Gastroesophageal sphincter (tissue), 4 donors: ENCODE measurements around the gene BUD13. TPM values are rescaled to one million over a fixed set of nuclear protein-coding genes. Genes with fewer than 3 reads are reported as not detected.

ENCODE experiments used
- ATAC-seq: fragments of 150-250 bp; one replicate; pipeline ENCODE4 v1.9.1; 2016; ENCODE audit warnings: mild to moderate bottlenecking, moderate library complexity
- H3K27ac ChIP-seq, 4 donors: fragments of 200-600 bp; sonication (generic) in 3 of 4; 1 replicate in 3 of 4; 2 replicates in 1 of 4; pipeline ENCODE4 v1.5.1; 2016 to 2019
- H3K27me3 ChIP-seq: fragments of 200-600 bp; sonication (generic); one replicate; pipeline ENCODE4 v1.5.1; 2019
- H3K36me3 ChIP-seq, 2 donors: fragments of 200-600 bp; sonication (generic); one replicate each; pipeline ENCODE4 v1.5.1; 2019; ENCODE audit warnings: control low read depth in 1 of 2
- H3K4me1 ChIP-seq, 3 donors: fragments of 200-600 bp; sonication (generic); 1 replicate in 2 of 3; 2 replicates in 1 of 3; pipeline ENCODE4 v1.5.1; 2016 to 2019; ENCODE audit warnings: control low read depth in 2 of 3
- H3K4me3 ChIP-seq, 2 donors: fragments of 200-600 bp; sonication (generic); one replicate each; pipeline ENCODE4 v1.5.1; 2019; ENCODE audit warnings: mild to moderate bottlenecking in 1 of 2, moderate library complexity in 1 of 2
- H3K9me3 ChIP-seq, 3 donors: fragments of 200-600 bp; sonication (generic); one replicate each; pipeline ENCODE4 v1.5.1; 2017 to 2019; ENCODE audit warnings: control low read depth in 2 of 3
- EP300 ChIP-seq: sonication (generic); formaldehyde crosslinking; IDR thresholded peaks from one replicate; pipeline ENCODE4 v1.6.1; 2017; ENCODE audit warnings: antibody characterized with exemption, mild to moderate bottlenecking
- POLR2A ChIP-seq, 2 donors: fragments of 450-650 bp; IDR thresholded peaks; one replicate each; pipeline ENCODE4 v1.6.1; 2017; ENCODE audit warnings: antibody characterized with exemption in 2 of 2, mild to moderate bottlenecking in 2 of 2, moderate library complexity in 1 of 2
- POLR2AphosphoS5 ChIP-seq: sonication (generic); formaldehyde crosslinking; IDR thresholded peaks from one replicate; pipeline ENCODE4 v1.6.1; 2017; ENCODE audit warnings: antibody characterized with exemption
- WGBS, 2 donors: methylation state at CpG; one replicate each; pipeline ENCODE4 v1.1.5; 2018; ENCODE audit warnings: low coverage in 1 of 2; 5-methylcytosine and 5-hydroxymethylcytosine counted together
- total RNA-seq, 4 donors: library from RNA; depleted of rRNA; stranded (reverse); fragments of >200 nt; gene quantifications; one replicate each; pipeline ENCODE4 v1.1.0, GENCODE V29; 2016
- TF ChIP-seq, protein P1 (sequence below), 4 experiments: fragments of 200-600 bp in 2 of 4; fragments of 450-650 bp in 2 of 4; sonication (generic) in 1 of 4; IDR thresholded peaks; one replicate each; pipeline ENCODE4 v1.5.1; 2017 to 2019; ENCODE audit warnings: antibody characterized with exemption in 4 of 4, mild to moderate bottlenecking in 2 of 4, moderate library complexity in 2 of 4

The BUD13 gene
- total RNA-seq, 4 donors from 2014 or later: 13.5 to 17.3 (median 15.8) TPM

DNA sequence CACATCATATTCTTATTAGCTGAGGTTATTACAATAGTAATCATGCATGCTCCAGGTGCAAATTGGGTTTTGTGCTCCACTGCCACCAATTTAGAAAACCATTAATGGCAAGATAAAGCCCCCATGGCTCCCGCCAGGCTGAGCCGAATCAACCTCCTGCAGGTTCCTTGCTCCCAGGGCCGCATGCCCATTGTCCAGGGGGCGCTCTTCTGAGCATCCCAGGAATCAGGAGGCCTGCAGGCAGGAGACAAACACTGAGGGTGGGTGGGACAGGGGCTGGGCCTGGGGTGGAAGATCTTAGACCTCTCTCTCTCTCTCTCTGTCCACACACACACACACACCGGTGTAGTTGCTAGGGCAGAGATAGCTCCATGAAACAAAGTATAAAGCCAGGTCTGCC lies 57.4 kb downstream of the BUD13 start:
- H3K9me3 ChIP-seq: peaks cover 0 to 12% (median 0%) of the 10 kb centered on the region in 3 donors
- no peak for ATAC-seq
- no peak overlapping the region for H3K4me3 ChIP-seq
- TF ChIP-seq POLR2A (IDR thresholded peaks at IDR 0.05) (no peak), EP300 (no peak), POLR2AphosphoS5 (no peak)
- TF ChIP-seq, protein P1, sequence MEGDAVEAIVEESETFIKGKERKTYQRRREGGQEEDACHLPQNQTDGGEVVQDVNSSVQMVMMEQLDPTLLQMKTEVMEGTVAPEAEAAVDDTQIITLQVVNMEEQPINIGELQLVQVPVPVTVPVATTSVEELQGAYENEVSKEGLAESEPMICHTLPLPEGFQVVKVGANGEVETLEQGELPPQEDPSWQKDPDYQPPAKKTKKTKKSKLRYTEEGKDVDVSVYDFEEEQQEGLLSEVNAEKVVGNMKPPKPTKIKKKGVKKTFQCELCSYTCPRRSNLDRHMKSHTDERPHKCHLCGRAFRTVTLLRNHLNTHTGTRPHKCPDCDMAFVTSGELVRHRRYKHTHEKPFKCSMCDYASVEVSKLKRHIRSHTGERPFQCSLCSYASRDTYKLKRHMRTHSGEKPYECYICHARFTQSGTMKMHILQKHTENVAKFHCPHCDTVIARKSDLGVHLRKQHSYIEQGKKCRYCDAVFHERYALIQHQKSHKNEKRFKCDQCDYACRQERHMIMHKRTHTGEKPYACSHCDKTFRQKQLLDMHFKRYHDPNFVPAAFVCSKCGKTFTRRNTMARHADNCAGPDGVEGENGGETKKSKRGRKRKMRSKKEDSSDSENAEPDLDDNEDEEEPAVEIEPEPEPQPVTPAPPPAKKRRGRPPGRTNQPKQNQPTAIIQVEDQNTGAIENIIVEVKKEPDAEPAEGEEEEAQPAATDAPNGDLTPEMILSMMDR (IDR thresholded peaks at IDR 0.05): no peak
- WGBS, 2 donors: 81% methylated on average over 3 of the region's 5 CpGs; no CpG with 5 or more reads in 1 of the 2 donors
- no peak overlapping the region for H3K27ac ChIP-seq
- peaks cover 34% of the 10 kb centered on the region for H3K27me3 ChIP-seq
- H3K4me1 ChIP-seq: no peaks in the 10 kb centered on the region
- no peaks in the 10 kb centered on the region for H3K36me3 ChIP-seq

DNA sequence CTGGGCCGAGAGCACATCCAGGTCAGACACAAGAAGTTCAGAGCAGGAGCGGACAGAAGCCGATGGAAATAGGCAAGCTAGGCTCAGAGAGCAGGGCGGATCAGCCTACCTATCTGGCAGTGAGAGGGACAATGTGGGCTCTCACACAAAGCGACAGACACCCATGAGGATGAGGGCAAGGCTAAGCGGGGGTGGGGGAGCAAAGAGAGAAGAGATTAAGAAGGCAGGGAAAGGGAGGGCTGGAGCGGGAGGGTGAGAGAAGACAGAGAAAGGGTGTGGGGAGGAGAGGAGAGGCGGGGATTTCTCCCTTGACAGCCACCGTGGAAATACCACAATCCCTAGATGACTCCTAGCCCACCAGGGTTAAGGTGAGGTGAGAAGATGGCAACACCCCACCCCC lies 57.9 kb downstream of the BUD13 start:
- Histone ChIP-seq H3K36me3 (no peaks in the 10 kb centered on the region), H3K9me3 (peaks cover 0 to 12% (median 0%) of the 10 kb centered on the region in 3 donors), H3K27ac (no peak overlapping the region), H3K27me3 (peaks cover 36% of the 10 kb centered on the region), H3K4me1 (no peaks in the 10 kb centered on the region), H3K4me3 (no peak overlapping the region)
- no peak for ATAC-seq
- WGBS, 2 donors: 87 to 90% methylated on average over 6 to 9 of the region's 9 CpGs
- TF ChIP-seq POLR2A (IDR thresholded peaks at IDR 0.05): no peak
- TF ChIP-seq EP300: no peak
- TF ChIP-seq POLR2AphosphoS5: no peak

DNA sequence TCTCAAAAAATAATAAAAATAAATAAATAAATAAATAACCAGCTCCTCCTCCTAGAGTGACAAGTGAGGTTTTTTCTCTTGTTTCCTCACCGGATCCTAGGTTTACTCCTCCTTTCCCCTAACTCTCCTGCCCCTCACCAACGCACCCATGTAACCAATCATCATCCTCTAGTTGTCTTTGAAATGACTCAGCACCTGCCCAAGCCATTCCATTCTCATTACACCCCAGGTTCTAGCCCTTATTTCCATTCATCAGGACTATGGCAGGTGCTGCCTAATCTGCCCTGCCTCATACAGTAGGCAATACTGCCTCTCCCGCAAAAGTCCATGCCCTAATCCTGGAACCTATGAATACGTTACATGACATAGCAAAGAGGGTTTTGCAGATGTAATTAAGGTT lies 60.4 kb downstream of the BUD13 start:
- no peak overlapping the region for H3K4me3 ChIP-seq
- H3K27ac ChIP-seq: no peak overlapping the region
- no peak for TF ChIP-seq EP300
- H3K36me3 ChIP-seq: no peaks in the 10 kb centered on the region
- H3K9me3 ChIP-seq: peaks cover 0 to 12% (median 0%) of the 10 kb centered on the region in 3 donors
- WGBS, 2 donors: 92 to 100% methylated on average over 2 to 4 of the region's 4 CpGs
- peaks cover 59% of the 10 kb centered on the region for H3K27me3 ChIP-seq
- no peak for ATAC-seq
- no peaks in the 10 kb centered on the region for H3K4me1 ChIP-seq

DNA sequence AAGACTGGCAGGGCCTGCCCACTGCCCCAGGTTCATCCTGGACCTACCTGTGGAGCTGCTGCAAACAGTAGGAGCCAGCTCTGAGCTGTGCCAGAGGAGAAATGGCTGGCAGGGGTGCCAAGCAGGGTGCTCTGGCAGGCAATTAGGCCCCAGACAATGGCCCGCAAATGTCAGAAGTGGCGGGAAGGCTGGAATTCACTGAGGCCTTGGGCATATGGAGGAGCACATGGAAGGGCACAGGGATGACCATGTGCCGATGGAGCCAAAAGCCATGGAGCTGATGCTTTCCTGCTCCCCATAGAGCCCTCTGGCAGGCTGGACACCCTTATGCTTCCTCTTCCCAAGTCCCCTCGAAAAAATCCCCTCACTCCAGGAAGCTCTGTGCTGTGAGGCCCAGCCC lies 62.0 kb downstream of the BUD13 start:
- no peak for ATAC-seq
- Histone ChIP-seq H3K36me3 (no peaks in the 10 kb centered on the region), H3K27ac (no peak overlapping the region), H3K4me3 (no peak overlapping the region), H3K27me3 (peaks cover 67% of the 10 kb centered on the region), H3K4me1 (no peaks in the 10 kb centered on the region), H3K9me3 (peaks cover 0 to 12% (median 0%) of the 10 kb centered on the region in 3 donors)
- WGBS, 2 donors: 93% methylated on average over 3 of the region's 4 CpGs; no CpG with 5 or more reads in 1 of the 2 donors
- no peak for TF ChIP-seq POLR2A (IDR thresholded peaks at IDR 0.05)
- TF ChIP-seq EP300: no peak
- TF ChIP-seq POLR2AphosphoS5: no peak
- TF ChIP-seq, protein P1 (IDR thresholded peaks at IDR 0.05): no peak

DNA sequence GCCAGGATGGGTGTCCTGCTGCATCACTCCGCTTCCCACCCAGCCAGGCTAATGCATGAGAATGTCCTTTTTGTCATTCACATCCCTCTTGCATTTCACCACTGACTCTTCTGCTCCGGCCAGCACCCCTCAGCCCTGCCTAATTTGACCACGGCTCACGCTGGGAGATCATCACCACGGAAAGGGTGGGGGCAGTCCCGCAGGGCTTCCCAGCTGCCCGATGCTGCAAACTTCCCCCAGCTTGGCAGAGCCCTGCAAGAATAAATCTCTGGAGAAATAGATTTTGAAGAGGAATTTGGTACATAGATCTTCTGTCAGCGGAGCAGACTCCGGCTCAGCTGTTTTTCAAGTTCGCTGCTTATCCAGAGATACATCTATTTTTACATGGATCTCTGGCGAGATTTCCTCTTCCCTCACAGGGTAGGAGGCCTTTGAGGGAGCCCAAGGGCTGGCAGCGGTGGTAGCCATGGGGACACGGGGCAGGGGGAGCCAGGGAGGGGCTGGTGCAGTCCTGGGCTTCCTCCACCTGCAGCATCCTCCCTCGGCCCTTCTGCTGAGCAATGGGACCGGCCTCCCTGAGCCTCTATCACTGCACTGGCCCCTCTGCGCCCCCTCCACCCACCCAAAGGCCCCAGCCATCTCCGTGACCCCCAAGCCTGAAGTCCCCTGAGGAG lies 62.6 kb downstream of the BUD13 start:
- peaks cover 67% of the 10 kb centered on the region for H3K27me3 ChIP-seq
- TF ChIP-seq POLR2A (IDR thresholded peaks at IDR 0.05): no peak
- peaks cover 0 to 12% (median 0%) of the 10 kb centered on the region in 3 donors for H3K9me3 ChIP-seq
- H3K36me3 ChIP-seq: no peaks in the 10 kb centered on the region
- H3K27ac ChIP-seq: no peak overlapping the region
- no peak overlapping the region for H3K4me3 ChIP-seq
- WGBS, 2 donors: 30% methylated on average over 2 of the region's 17 CpGs; no CpG with 5 or more reads in 1 of the 2 donors
- H3K4me1 ChIP-seq: no peaks in the 10 kb centered on the region
- no peak for ATAC-seq

DNA sequence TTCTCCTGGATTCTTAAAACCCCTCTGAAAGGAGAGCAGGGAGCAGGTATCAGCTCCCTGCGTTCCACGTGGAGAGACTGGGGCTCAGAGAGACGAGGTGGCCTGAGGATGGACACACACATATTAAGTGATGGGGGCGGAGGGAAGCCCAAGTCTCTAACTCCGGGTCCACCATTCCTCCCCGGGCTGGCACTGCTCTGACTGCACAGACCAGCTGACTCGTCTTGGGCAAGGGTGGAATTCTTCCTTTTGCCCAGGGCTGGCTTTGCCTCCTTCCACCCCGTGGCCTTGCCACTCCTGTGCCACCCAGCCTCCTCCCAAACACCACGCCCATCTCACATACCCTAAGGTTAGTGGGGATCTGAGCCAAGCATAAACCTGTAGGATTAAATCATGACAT lies 65.0 kb downstream of the BUD13 start:
- 51 to 60% methylated on average over 4 to 7 of the region's 9 CpGs for WGBS, 2 donors
- no peak overlapping the region for H3K4me3 ChIP-seq
- no peaks in the 10 kb centered on the region for H3K4me1 ChIP-seq
- TF ChIP-seq EP300 (no peak), POLR2AphosphoS5 (no peak), POLR2A (IDR thresholded peaks at IDR 0.05) (no peak)
- TF ChIP-seq, protein P1 (IDR thresholded peaks at IDR 0.05): no peak
- H3K36me3 ChIP-seq: no peaks in the 10 kb centered on the region
- H3K27ac ChIP-seq: no peak overlapping the region
- no peak for ATAC-seq
- no peaks in the 10 kb centered on the region for H3K9me3 ChIP-seq
- peaks cover 59% of the 10 kb centered on the region for H3K27me3 ChIP-seq
